ENCODE data around the gene CNIH2. TPM values are rescaled to one million over a fixed set of nuclear protein-coding genes. Genes with fewer than 3 reads are reported as not detected.

The CNIH2 gene
- total and polyA plus RNA-seq, 9 of the 15 experiments (the other 6 are each of a cell fraction or from before 2014, with no cell fraction given): 0.26 to 0.89 (median 0.40) TPM; not detected in 4

- peak in 1 of 3 experiments; percentile 4 for TF ChIP-seq YY1 (IDR thresholded peaks at IDR 0.05; ENCODE audit: borderline replicate concordance in 1 of 3, control insufficient read depth in 1 of 3, extremely low read depth in 1 of 3, insufficient read depth in 3 of 3, insufficient read length in 1 of 3, insufficient replicate concordance in 2 of 3, low read depth in 1 of 3, low read length in 2 of 3)
- peak; percentile 92 for TF ChIP-seq BCOR (IDR thresholded peaks at IDR 0.05)
- no peak for TF ChIP-seq MCM5 (IDR thresholded peaks at IDR 0.05; ENCODE audit: low read depth)
- TF ChIP-seq KAT7 (CRISPR knock-in tag; IDR thresholded peaks at IDR 0.05; ENCODE audit: borderline replicate concordance): peak; percentile 67; the same call in 1 of the 2 replicates
- TF ChIP-seq MYNN (IDR thresholded peaks at IDR 0.05): no peak
- peak; percentile 14; the same call in 1 of the 2 replicates for TF ChIP-seq MYNN (CRISPR knock-in tag; IDR thresholded peaks at IDR 0.05)
- peak in 1 of 2 experiments; percentile 36 for TF ChIP-seq E2F6 (IDR thresholded peaks at IDR 0.05; ENCODE audit: borderline replicate concordance in 1 of 2, extremely low read depth in 1 of 2, insufficient read depth in 1 of 2, insufficient read length in 1 of 2, low read depth in 1 of 2, low read length in 1 of 2, poor library complexity in 1 of 2, severe bottlenecking in 1 of 2)
- no peak for TF ChIP-seq POLR2H (tag; IDR thresholded peaks at IDR 0.05; ENCODE audit: low read depth)
- TF ChIP-seq CTBP1 (IDR thresholded peaks at IDR 0.05; ENCODE audit: borderline replicate concordance): peak; percentile 80
- TF ChIP-seq TEAD4 (IDR thresholded peaks at IDR 0.05; ENCODE audit: low read length): no peak
- TF ChIP-seq TEAD4 (CRISPR knock-in tag; IDR thresholded peaks at IDR 0.05; ENCODE audit: borderline replicate concordance): peak; percentile 66; the same call in 1 of the 2 replicates
- TF ChIP-seq, protein P1, sequence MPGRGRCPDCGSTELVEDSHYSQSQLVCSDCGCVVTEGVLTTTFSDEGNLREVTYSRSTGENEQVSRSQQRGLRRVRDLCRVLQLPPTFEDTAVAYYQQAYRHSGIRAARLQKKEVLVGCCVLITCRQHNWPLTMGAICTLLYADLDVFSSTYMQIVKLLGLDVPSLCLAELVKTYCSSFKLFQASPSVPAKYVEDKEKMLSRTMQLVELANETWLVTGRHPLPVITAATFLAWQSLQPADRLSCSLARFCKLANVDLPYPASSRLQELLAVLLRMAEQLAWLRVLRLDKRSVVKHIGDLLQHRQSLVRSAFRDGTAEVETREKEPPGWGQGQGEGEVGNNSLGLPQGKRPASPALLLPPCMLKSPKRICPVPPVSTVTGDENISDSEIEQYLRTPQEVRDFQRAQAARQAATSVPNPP (IDR thresholded peaks at IDR 0.05; ENCODE audit: borderline replicate concordance, insufficient read depth, insufficient read length): no peak
- peak; percentile 83; the same call in 1 of the 2 replicates for TF ChIP-seq BRD4 (IDR thresholded peaks at IDR 0.05)
- TF ChIP-seq CHD4 (IDR thresholded peaks at IDR 0.05; ENCODE audit: insufficient read depth, insufficient replicate concordance, low read depth, low read length, poor library complexity, severe bottlenecking): peak; percentile 38
- TF ChIP-seq ZNF507 (tag; conservative IDR thresholded peaks at IDR 0.05): no peak
- 0 out of 2 replicates have a peak, but pooled peaks have one; percentile 42 for TF ChIP-seq NFRKB (IDR thresholded peaks at IDR 0.05; ENCODE audit: low read depth)
- TF ChIP-seq, protein P2, sequence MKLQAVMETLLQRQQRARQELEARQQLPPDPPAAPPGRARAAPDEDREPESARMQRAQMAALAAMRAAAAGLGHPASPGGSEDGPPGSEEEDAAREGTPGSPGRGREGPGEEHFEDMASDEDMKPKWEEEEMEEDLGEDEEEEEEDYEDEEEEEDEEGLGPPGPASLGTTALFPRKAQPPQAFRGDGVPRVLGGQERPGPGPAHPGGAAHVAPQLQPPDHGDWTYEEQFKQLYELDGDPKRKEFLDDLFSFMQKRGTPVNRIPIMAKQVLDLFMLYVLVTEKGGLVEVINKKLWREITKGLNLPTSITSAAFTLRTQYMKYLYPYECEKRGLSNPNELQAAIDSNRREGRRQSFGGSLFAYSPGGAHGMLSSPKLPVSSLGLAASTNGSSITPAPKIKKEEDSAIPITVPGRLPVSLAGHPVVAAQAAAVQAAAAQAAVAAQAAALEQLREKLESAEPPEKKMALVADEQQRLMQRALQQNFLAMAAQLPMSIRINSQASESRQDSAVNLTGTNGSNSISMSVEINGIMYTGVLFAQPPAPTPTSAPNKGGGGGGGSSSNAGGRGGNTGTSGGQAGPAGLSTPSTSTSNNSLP (IDR thresholded peaks at IDR 0.05; ENCODE audit: borderline replicate concordance, low read depth, low read length): no peak
- TF ChIP-seq BCL6 (CRISPR knock-in tag; IDR thresholded peaks at IDR 0.05): no peak
- peak; percentile 24; the same call in 1 of the 2 replicates for TF ChIP-seq MTA3 (IDR thresholded peaks at IDR 0.05; ENCODE audit: borderline replicate concordance)
- TF ChIP-seq, protein P3, sequence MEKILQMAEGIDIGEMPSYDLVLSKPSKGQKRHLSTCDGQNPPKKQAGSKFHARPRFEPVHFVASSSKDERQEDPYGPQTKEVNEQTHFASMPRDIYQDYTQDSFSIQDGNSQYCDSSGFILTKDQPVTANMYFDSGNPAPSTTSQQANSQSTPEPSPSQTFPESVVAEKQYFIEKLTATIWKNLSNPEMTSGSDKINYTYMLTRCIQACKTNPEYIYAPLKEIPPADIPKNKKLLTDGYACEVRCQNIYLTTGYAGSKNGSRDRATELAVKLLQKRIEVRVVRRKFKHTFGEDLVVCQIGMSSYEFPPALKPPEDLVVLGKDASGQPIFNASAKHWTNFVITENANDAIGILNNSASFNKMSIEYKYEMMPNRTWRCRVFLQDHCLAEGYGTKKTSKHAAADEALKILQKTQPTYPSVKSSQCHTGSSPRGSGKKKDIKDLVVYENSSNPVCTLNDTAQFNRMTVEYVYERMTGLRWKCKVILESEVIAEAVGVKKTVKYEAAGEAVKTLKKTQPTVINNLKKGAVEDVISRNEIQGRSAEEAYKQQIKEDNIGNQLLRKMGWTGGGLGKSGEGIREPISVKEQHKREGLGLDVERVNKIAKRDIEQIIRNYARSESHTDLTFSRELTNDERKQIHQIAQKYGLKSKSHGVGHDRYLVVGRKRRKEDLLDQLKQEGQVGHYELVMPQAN (IDR thresholded peaks at IDR 0.05; ENCODE audit: borderline replicate concordance): 0 out of 2 replicates have a peak, but pooled peaks have one; percentile 44
These were observed 8.7 kb upstream of the CNIH2 start (continued) for GRCh38 chr11:66268952-66269905.

Measured in K562 (cell line).